Neural progenitor cell (in vitro differentiated cells): Measurements from ENCODE around the gene TMEM233. TPM values are rescaled to one million over a fixed set of nuclear protein-coding genes. Genes with fewer than 3 reads are reported as not detected.

Experiments
- DNase-seq: peaks from one replicate; pipeline ENCODE4 v3.0.0-alpha.2; 2016; ENCODE audit warnings: low spot score
- H2AFZ ChIP-seq: fragments of 200-600 bp; sonication (generic); replicated peaks from 2 replicates; pipeline ENCODE4 v1.6.1; 2016; ENCODE audit warnings: antibody characterized with exemption
- H3F3A ChIP-seq: fragments of 200-600 bp; sonication (generic); 2 replicates; pipeline ENCODE4 v1.6.1; 2016; ENCODE audit warnings: antibody characterized with exemption, low read depth
- H3K27ac ChIP-seq: fragments of 200-600 bp; sonication (generic); 2 replicates; pipeline ENCODE4 v1.5.1; 2016; ENCODE audit warnings: mild to moderate bottlenecking
- H3K27me3 ChIP-seq: fragments of 200-600 bp; sonication (generic); 2 replicates; pipeline ENCODE4 v1.6.1; 2016; ENCODE audit warnings: mild to moderate bottlenecking, moderate library complexity
- H3K36me3 ChIP-seq: fragments of 200-600 bp; sonication (generic); 2 replicates; pipeline ENCODE4 v1.5.1; 2016
- H3K4me1 ChIP-seq: fragments of 200-600 bp; sonication (generic); 2 replicates; pipeline ENCODE4 v1.6.1; 2016; ENCODE audit warnings: mixed run types
- H3K4me2 ChIP-seq: fragments of 200-600 bp; sonication (generic); 2 replicates; pipeline ENCODE4 v1.6.1; 2016
- H3K4me3 ChIP-seq: fragments of 200-600 bp; sonication (generic); 2 replicates; pipeline ENCODE4 v1.5.1; 2016
- H3K79me2 ChIP-seq: fragments of 200-600 bp; sonication (generic); 2 replicates; pipeline ENCODE4 v1.6.1; 2016; ENCODE audit warnings: low read depth
- H3K9ac ChIP-seq: fragments of 200-600 bp; sonication (generic); 2 replicates; pipeline ENCODE4 v1.6.1; 2016
- H3K9me3 ChIP-seq: fragments of 200-600 bp; sonication (generic); 2 replicates; pipeline ENCODE4 v1.5.1; 2016; ENCODE audit warnings: low read depth
- H4K20me1 ChIP-seq: fragments of 200-600 bp; sonication (generic); 2 replicates; pipeline ENCODE4 v1.6.1; 2016; ENCODE audit warnings: low read depth
- H3K27ac Mint-ChIP-seq: 3 replicates; pipeline ENCODE4 v1.8.0; 2021; ENCODE audit warnings: mixed read lengths
- H3K27me3 Mint-ChIP-seq: 2 replicates; pipeline ENCODE4 v1.8.0; 2022; ENCODE audit warnings: low read depth, mild to moderate bottlenecking, inconsistent platforms, moderate library complexity, mixed read lengths; ENCODE audit not compliant: insufficient read depth
- H3K36me3 Mint-ChIP-seq: 3 replicates; pipeline ENCODE4 v1.8.0; 2021; ENCODE audit warnings: mixed read lengths
- H3K4me1 Mint-ChIP-seq: 3 replicates; pipeline ENCODE4 v1.8.0; 2021; ENCODE audit warnings: mixed read lengths
- H3K4me3 Mint-ChIP-seq: 3 replicates; pipeline ENCODE4 v1.8.0; 2021; ENCODE audit warnings: mild to moderate bottlenecking, moderate library complexity, mixed read lengths
- H3K9me3 Mint-ChIP-seq: 3 replicates; pipeline ENCODE4 v1.8.0; 2020; ENCODE audit warnings: mixed read lengths
- EZH2 ChIP-seq: fragments of 200-600 bp; sonication (generic); IDR thresholded peaks from 2 replicates; pipeline ENCODE4 v1.6.1; 2017; ENCODE audit warnings: antibody characterized with exemption, mild to moderate bottlenecking, moderate library complexity
- EZH2phosphoT487 ChIP-seq: fragments of 200-600 bp; sonication (generic); IDR thresholded peaks from 2 replicates; pipeline ENCODE4 v1.6.1; 2017; ENCODE audit warnings: antibody characterized with exemption
- total RNA-seq: library from RNA; depleted of rRNA; stranded (reverse); fragments of >200 nt; gene quantifications from 2 replicates; pipeline ENCODE4 v1.2.3, GENCODE V29; 2015; ENCODE audit warnings: low replicate concordance
- TF ChIP-seq, protein P1 (sequence below): fragments of 200-600 bp; sonication (generic); IDR thresholded peaks from 2 replicates; pipeline ENCODE4 v1.5.1; 2017; ENCODE audit warnings: antibody characterized with exemption, mild to moderate bottlenecking

Gene TMEM233
- total RNA-seq, 1 donor from 2014 or later, result not detected

DNA sequence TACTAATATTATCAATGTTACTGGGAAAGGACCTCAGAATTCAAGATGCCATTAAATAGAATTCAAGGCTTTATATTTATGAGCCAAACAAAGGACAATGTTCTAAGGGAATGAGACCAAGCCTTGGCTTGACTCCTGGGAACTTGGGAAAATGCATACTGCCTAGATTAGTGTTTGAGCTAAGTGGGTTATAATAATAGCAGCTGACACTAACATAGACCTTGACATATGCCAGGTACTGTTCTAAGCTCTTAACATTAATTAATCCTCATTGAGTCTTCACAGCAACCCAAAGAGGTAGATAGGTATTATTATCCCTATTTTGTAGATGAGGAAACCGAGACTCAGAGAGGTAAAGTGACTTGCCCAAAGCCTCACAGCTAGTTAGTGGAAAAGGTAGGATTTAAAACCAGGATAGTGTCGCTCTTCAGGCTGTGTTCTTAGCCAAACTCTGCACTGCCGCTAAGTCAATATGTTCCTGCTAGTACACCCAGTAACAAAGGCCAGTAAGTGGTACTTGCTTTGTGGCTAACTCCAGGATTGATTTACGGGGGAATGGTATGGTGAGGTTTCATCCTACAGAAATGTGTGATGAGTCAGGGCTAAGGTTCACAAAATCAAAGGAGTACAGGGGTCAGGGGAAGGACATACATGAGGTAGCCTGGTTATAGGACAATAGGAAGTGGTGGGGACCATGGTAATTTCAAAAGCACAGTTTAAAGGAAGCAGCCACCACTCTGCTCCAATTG lies 38.5 kb downstream of the TMEM233 start:
- no peaks in the 10 kb centered on the region for H3K79me2 ChIP-seq
- H3F3A ChIP-seq, result no peaks in the 10 kb centered on the region
- no peaks in the 10 kb centered on the region for H3K4me1 ChIP-seq
- no peaks in the 10 kb centered on the region for H3K9me3 ChIP-seq
- no peaks in the 10 kb centered on the region for H3K36me3 ChIP-seq
- H2AFZ ChIP-seq, result no peak overlapping the region
- DNase-seq, result no peak
- Mint-ChIP-seq H3K36me3 (no peaks in the 10 kb centered on the region), H3K27ac (no peak overlapping the region), H3K4me3 (no peak overlapping the region), H3K27me3 (peaks cover 5% of the 10 kb centered on the region), H3K9me3 (no peaks in the 10 kb centered on the region), H3K4me1 (no peaks in the 10 kb centered on the region)
- no peaks in the 10 kb centered on the region for H4K20me1 ChIP-seq
- H3K27me3 ChIP-seq, result peaks cover 8% of the 10 kb centered on the region
- H3K27ac ChIP-seq, result no peak overlapping the region
- H3K9ac ChIP-seq, result no peak overlapping the region
- H3K4me3 ChIP-seq, result no peak overlapping the region
- H3K4me2 ChIP-seq, result no peak overlapping the region
- TF ChIP-seq EZH2, result no peak
- TF ChIP-seq EZH2phosphoT487, result no peak
- TF ChIP-seq, protein P1, sequence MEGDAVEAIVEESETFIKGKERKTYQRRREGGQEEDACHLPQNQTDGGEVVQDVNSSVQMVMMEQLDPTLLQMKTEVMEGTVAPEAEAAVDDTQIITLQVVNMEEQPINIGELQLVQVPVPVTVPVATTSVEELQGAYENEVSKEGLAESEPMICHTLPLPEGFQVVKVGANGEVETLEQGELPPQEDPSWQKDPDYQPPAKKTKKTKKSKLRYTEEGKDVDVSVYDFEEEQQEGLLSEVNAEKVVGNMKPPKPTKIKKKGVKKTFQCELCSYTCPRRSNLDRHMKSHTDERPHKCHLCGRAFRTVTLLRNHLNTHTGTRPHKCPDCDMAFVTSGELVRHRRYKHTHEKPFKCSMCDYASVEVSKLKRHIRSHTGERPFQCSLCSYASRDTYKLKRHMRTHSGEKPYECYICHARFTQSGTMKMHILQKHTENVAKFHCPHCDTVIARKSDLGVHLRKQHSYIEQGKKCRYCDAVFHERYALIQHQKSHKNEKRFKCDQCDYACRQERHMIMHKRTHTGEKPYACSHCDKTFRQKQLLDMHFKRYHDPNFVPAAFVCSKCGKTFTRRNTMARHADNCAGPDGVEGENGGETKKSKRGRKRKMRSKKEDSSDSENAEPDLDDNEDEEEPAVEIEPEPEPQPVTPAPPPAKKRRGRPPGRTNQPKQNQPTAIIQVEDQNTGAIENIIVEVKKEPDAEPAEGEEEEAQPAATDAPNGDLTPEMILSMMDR, result no peak

DNA sequence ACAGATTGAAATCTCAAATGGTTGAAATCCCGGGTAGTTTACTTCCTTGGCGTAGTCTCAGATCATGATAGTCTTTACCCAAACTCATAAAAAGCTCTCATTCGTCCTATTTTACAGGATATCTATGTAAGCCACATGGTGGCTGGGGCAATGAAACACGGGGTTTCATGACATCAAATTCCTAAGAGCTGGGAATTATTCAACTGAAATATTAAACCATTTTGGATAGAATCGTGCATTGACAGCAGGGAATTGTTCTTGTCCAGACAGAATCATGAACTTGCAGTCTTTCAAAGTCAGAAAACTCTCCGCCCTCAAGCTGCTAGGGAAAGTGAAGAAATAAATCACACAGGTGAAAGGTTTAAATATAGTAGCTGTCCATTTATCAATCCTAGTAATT lies 41.2 kb downstream of the TMEM233 start:
- Histone ChIP-seq H3F3A (no peaks in the 10 kb centered on the region), H3K4me1 (no peaks in the 10 kb centered on the region), H3K4me2 (no peak overlapping the region), H2AFZ (no peak overlapping the region), H3K27ac (no peak overlapping the region), H3K27me3 (peaks cover 18% of the 10 kb centered on the region), H4K20me1 (no peaks in the 10 kb centered on the region), H3K9ac (no peak overlapping the region), H3K4me3 (no peak overlapping the region), H3K36me3 (no peaks in the 10 kb centered on the region), H3K79me2 (no peaks in the 10 kb centered on the region), H3K9me3 (no peaks in the 10 kb centered on the region)
- no peaks in the 10 kb centered on the region for H3K4me1 Mint-ChIP-seq
- no peak overlapping the region for H3K27ac Mint-ChIP-seq
- TF ChIP-seq, protein P1, result no peak
- no peak for TF ChIP-seq EZH2phosphoT487
- no peak for TF ChIP-seq EZH2
- H3K9me3 Mint-ChIP-seq, result no peaks in the 10 kb centered on the region
- no peak overlapping the region for H3K4me3 Mint-ChIP-seq
- peaks cover 5% of the 10 kb centered on the region for H3K27me3 Mint-ChIP-seq
- no peaks in the 10 kb centered on the region for H3K36me3 Mint-ChIP-seq
- DNase-seq, result no peak

DNA sequence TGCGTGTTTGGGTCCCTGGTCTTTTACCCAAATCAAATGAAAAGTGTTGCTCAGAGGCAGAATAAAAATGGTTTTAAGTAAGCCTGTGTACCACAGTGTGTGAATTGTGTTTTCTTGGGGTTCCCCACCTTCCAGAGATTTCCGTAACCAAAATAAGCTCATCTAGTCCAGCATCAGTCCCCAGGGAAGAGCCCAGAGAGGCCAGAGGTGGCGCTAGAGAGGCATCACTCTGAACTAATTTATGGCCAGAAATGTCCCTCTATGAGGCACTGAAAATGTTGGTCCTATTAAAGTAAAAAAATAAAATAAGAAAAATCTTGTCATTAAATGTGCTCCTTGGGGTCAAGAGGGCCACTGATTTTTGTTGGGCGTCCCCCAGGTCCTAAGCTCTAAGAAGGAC lies 49.4 kb downstream of the TMEM233 start:
- no peaks in the 10 kb centered on the region for H3K27me3 Mint-ChIP-seq
- no peak overlapping the region for H2AFZ ChIP-seq
- DNase-seq, result peak; percentile 41

More for the DNA sequence above, 49.4 kb downstream of the TMEM233 start:
- H3K4me3 ChIP-seq, result no peak overlapping the region
- no peaks in the 10 kb centered on the region for H3K36me3 ChIP-seq
- no peak overlapping the region for H3K4me3 Mint-ChIP-seq
- H4K20me1 ChIP-seq, result no peaks in the 10 kb centered on the region
- no peaks in the 10 kb centered on the region for H3K36me3 Mint-ChIP-seq
- no peak overlapping the region for H3K9ac ChIP-seq
- no peaks in the 10 kb centered on the region for H3K4me1 Mint-ChIP-seq
- H3K9me3 ChIP-seq, result no peaks in the 10 kb centered on the region
- H3K27ac Mint-ChIP-seq, result no peak overlapping the region
- peaks cover 1% of the 10 kb centered on the region for H3K27me3 ChIP-seq
- H3K4me1 ChIP-seq, result no peaks in the 10 kb centered on the region
- no peak overlapping the region for H3K4me2 ChIP-seq
- TF ChIP-seq, protein P1, result peak; percentile 65
- TF ChIP-seq EZH2, result no peak
- no peaks in the 10 kb centered on the region for H3F3A ChIP-seq
- no peak overlapping the region for H3K27ac ChIP-seq
- H3K79me2 ChIP-seq, result no peaks in the 10 kb centered on the region
- peaks cover 2% of the 10 kb centered on the region for H3K9me3 Mint-ChIP-seq
